Dedifferentiated amniotic fluid mesenchymal stem cell (primary cell): ENCODE data around the gene ZNF782.
"Not testable (repeated sequence)": the region's sequence is repeated elsewhere in the genome, so short reads cannot be mapped to it uniquely, and the experiment has no call there.

Experiments used
- DNase-seq: peaks from one replicate; pipeline ENCODE4 v3.0.0-alpha.2; 2016; ENCODE audit errors: extremely low spot score

ZNF782 gene

GRCh38 chr9:96854651-96855273 is 448 bp upstream of the ZNF782 start:
- DNase-seq: no peak

- DNase-seq: no peak
Observed at GRCh38 chr9:96852676-96853075, 1.6 kb downstream of the ZNF782 start.

GRCh38 chr9:96844040-96844439 is 10.3 kb downstream of the ZNF782 start:
- no peak for DNase-seq

GRCh38 chr9:96818533-96818932 is 35.8 kb downstream of the ZNF782 start:
- no peak for DNase-seq

- DNase-seq: no peak
Observed at GRCh38 chr9:96817973-96818372, 36.3 kb downstream of the ZNF782 start.

GRCh38 chr9:96813607-96814006 is 40.7 kb downstream of the ZNF782 start:
- DNase-seq: no peak

GRCh38 chr9:96798959-96799358 is 55.4 kb downstream of the ZNF782 start:
- not testable (repeated sequence) for DNase-seq

- no peak for DNase-seq
Observed at GRCh38 chr9:96784021-96784420, 70.3 kb downstream of the ZNF782 start.

- DNase-seq: no peak
Observed at GRCh38 chr9:96782235-96782634, 72.1 kb downstream of the ZNF782 start.

- no peak for DNase-seq
Observed at GRCh38 chr9:96781552-96781951, 72.8 kb downstream of the ZNF782 start.

GRCh38 chr9:96779089-96779488 is 75.2 kb downstream of the ZNF782 start:
- DNase-seq: no peak

- no peak for DNase-seq
Observed at GRCh38 chr9:96777426-96777864, 76.9 kb downstream of the ZNF782 start.

- no peak for DNase-seq
Observed at GRCh38 chr9:96771124-96771523, 83.2 kb downstream of the ZNF782 start.

GRCh38 chr9:96769989-96770388 is 84.3 kb downstream of the ZNF782 start:
- DNase-seq: no peak
